Endothelial cell of umbilical vein (primary cell): ENCODE data around the gene C8G.

Experiments
- EZH2 ChIP-seq: IDR thresholded peaks from 2 replicates; pipeline ENCODE4 v1.6.1; 2012; ENCODE audit warnings: borderline replicate concordance, low read depth, mild to moderate bottlenecking, moderate library complexity, low read length, inconsistent platforms; ENCODE audit not compliant: severe bottlenecking
- POLR2AphosphoS5 ChIP-seq: IDR thresholded peaks from 2 replicates; pipeline ENCODE4 v1.6.1; 2012; ENCODE audit warnings: low read depth, mild to moderate bottlenecking, control low read depth, low read length, moderate library complexity; ENCODE audit not compliant: insufficient read depth
- TF ChIP-seq, protein P1 (sequence below): IDR thresholded peaks from 2 replicates; pipeline ENCODE4 v1.6.1; 2011; ENCODE audit not compliant: insufficient read depth, insufficient read length
- TF ChIP-seq, protein P2 (sequence below), 2 donors: IDR thresholded peaks; 1 replicate in 1 of 2; 2 replicates in 1 of 2; pipeline ENCODE4 v1.5.1; 2011; ENCODE audit warnings: low read length in 2 of 2, mild to moderate bottlenecking in 2 of 2, moderate library complexity in 2 of 2, control low read depth in 1 of 2, inconsistent platforms in 1 of 2, low read depth in 1 of 2; ENCODE audit not compliant: insufficient read depth in 1 of 2; ENCODE audit errors: extremely low read depth in 1 of 2

DNA sequence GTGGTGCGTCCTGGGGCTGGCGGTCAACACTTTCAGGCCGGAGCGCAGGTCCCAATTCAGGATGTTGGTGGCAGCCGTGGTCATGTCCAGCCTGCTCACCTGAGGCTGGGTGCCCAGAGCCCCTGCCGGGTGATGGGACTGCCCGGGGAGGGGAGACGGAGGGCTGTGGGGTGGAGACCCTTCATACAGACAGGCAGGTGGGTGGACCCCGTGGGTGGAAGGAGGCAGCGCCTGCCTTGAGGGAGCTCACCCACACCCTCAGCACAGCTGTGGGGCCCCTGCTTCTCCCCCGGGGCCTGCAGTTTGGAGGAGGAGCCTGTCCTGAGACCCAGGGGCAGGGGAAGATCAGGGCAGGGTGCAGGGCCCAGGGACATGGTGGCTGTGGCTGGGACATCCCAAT lies 25.3 kb downstream of the C8G start:
- TF ChIP-seq, protein P1, sequence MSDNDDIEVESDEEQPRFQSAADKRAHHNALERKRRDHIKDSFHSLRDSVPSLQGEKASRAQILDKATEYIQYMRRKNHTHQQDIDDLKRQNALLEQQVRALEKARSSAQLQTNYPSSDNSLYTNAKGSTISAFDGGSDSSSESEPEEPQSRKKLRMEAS, result no peak
- TF ChIP-seq POLR2AphosphoS5 (no peak), EZH2 (no peak)
- TF ChIP-seq, protein P2, sequence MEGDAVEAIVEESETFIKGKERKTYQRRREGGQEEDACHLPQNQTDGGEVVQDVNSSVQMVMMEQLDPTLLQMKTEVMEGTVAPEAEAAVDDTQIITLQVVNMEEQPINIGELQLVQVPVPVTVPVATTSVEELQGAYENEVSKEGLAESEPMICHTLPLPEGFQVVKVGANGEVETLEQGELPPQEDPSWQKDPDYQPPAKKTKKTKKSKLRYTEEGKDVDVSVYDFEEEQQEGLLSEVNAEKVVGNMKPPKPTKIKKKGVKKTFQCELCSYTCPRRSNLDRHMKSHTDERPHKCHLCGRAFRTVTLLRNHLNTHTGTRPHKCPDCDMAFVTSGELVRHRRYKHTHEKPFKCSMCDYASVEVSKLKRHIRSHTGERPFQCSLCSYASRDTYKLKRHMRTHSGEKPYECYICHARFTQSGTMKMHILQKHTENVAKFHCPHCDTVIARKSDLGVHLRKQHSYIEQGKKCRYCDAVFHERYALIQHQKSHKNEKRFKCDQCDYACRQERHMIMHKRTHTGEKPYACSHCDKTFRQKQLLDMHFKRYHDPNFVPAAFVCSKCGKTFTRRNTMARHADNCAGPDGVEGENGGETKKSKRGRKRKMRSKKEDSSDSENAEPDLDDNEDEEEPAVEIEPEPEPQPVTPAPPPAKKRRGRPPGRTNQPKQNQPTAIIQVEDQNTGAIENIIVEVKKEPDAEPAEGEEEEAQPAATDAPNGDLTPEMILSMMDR (IDR thresholded peaks at IDR 0.05; ENCODE audit: extremely low read depth in 1 of 2, insufficient read depth in 1 of 2, low read depth in 1 of 2, low read length in 2 of 2), result no peak
